ENCODE measurements around the gene MLPH.

The MLPH gene

DNA sequence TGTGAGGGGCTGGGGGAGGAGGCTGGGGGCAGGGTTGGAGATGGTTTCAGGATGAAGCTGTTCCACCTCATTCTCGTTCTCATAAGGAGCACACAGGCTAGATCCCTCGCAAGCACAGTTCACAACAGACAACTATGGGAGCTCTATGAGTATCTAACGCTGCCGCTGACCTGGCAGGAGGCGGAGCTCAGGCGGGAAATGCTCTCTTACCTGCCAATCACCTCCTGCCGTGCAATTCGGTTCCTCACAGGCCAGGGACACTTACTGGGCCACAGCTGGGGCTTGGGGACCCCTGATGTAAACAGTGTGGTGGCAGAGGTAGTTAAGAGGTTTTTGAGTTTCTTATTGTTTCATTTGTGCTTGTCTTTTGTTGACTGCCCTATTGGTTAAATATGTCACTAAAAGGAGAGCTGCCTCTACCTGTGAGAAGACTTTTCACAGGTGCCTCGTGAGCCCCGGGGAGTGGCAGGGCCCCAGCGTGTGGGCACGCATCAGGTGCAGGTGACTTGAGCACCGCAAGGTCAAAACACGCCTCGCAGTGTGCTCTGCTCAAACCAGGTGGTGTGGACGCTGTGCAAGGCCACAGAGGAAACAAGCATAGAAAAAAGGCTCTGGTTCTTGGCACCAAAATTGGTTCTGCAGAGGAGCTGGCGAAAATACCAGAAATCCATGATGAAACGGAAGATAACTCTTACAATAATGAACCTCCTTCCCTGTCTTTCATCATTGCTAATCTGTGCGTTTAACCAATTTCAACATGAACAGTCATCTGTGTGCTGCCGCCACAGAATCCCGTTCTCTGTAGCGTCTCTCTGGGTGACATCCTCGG lies 10.2 kb downstream of the MLPH start:
- Histone ChIP-seq H3K4me1 (ENCODE audit: control insufficient read depth, insufficient read depth, low read length) (no peaks in the 10 kb centered on the region), H3K4me3 (ENCODE audit: insufficient read depth, low read depth, low read length) (no peak overlapping the region), H3K36me3 (ENCODE audit: control insufficient read depth, insufficient read depth, low read length) (no peaks in the 10 kb centered on the region), H3K27ac (ENCODE audit: insufficient read depth, low read depth, low read length, poor library complexity, severe bottlenecking) (no peak overlapping the region), H3K27me3 (ENCODE audit: control insufficient read depth, insufficient read depth, low read length, poor library complexity, severe bottlenecking) (no peaks in the 10 kb centered on the region), H3K9me3 (ENCODE audit: control insufficient read depth, low read length) (no peaks in the 10 kb centered on the region)
- WGBS, 2 experiments, result 80 to 81% methylated on average over 23 of the region's 23 CpGs

DNA sequence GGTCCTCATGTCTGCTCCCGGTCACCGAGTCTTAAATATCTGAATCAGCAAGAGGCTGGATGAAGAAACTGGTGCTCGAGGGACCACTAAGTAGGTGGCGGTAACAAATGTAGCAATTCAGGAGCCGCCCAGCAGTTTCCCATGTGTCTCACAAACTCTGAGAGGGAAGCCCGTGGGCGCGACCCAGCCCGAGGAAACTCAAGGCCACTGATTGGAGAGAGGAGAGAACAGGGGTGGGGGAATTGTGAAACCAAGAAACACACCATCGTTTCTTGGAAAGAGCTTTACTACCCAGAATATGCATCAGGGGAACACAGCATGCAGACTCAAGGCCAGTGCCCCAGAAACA lies 10.8 kb downstream of the MLPH start:
- no peaks in the 10 kb centered on the region for H3K4me1 ChIP-seq (ENCODE audit: control insufficient read depth, insufficient read depth, low read length)
- H3K27me3 ChIP-seq (ENCODE audit: control insufficient read depth, insufficient read depth, low read length, poor library complexity, severe bottlenecking), result no peaks in the 10 kb centered on the region
- 88 to 89% methylated on average over 10 of the region's 10 CpGs for WGBS, 2 experiments
- no peaks in the 10 kb centered on the region for H3K9me3 ChIP-seq (ENCODE audit: control insufficient read depth, low read length)
- H3K27ac ChIP-seq (ENCODE audit: insufficient read depth, low read depth, low read length, poor library complexity, severe bottlenecking), result no peak overlapping the region
- no peak overlapping the region for H3K4me3 ChIP-seq (ENCODE audit: insufficient read depth, low read depth, low read length)
- no peaks in the 10 kb centered on the region for H3K36me3 ChIP-seq (ENCODE audit: control insufficient read depth, insufficient read depth, low read length)

DNA sequence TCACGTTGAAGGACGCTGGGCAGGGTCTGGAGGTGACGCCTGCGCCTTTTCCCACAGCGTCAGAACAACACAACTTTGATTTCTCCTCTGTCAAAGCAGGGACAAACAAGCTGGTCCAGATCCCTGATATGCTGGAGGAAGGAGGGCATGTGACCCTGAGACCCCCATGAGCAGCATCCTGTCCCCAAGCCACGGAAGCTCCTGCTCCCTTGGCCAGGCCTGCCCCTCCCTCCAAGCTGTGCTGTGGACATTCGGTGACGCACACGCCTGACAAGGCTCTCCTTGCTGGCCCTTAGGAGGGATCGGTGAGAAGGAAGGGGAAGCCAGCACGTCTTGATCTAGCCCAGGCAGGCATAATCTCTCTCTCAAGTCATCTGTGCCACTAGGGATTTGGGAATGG lies 11.3 kb downstream of the MLPH start:
- no peak overlapping the region for H3K27ac ChIP-seq (ENCODE audit: insufficient read depth, low read depth, low read length, poor library complexity, severe bottlenecking)
- H3K4me3 ChIP-seq (ENCODE audit: insufficient read depth, low read depth, low read length), result no peak overlapping the region
- 88 to 93% methylated on average over 11 of the region's 11 CpGs for WGBS, 2 experiments

DNA sequence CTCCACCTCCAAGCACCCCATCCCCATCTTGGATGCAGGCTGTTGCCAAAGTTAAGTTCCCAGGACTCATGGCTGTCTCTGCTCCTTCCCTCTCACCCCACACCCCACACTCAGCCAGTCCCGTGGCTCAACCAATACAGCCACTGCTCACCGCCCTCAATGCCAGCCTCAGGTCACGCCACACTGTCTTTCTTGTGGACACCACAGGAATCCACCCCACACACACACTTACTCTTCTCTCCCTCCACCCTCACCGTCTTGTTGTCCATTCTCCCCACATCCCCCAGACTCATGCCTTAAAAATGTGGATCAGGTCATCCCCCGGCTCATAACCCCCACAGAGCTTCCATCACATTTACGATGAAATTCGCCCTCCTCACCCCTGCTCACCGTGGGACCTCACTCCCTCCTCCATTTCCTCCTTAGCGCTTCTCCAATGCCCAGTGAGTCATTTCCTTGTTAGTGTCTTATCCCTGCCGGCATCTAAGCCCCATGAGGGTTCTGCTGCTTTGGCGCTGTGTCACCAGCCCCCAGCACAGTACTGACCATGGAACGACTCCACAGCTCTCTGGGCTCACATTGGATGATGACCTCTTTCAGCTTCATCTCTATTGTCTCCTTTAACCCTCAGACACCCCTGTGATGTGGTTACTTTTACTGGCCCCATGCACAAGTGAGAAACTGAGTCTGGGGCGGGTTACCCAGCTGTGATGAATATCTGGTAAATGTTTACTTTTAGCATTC lies 13.8 kb downstream of the MLPH start:
- Histone ChIP-seq H3K27me3 (ENCODE audit: control insufficient read depth, insufficient read depth, low read length, poor library complexity, severe bottlenecking) (no peaks in the 10 kb centered on the region), H3K36me3 (ENCODE audit: control insufficient read depth, insufficient read depth, low read length) (no peaks in the 10 kb centered on the region), H3K27ac (ENCODE audit: insufficient read depth, low read depth, low read length, poor library complexity, severe bottlenecking) (no peak overlapping the region), H3K4me3 (ENCODE audit: insufficient read depth, low read depth, low read length) (no peak overlapping the region), H3K4me1 (ENCODE audit: control insufficient read depth, insufficient read depth, low read length) (no peaks in the 10 kb centered on the region), H3K9me3 (ENCODE audit: control insufficient read depth, low read length) (no peaks in the 10 kb centered on the region)
- WGBS, 2 experiments, result 78 to 84% methylated on average over 13 of the region's 13 CpGs

More for the DNA sequence above, 11.3 kb downstream of the MLPH start:
- no peaks in the 10 kb centered on the region for H3K9me3 ChIP-seq (ENCODE audit: control insufficient read depth, low read length)
- no peaks in the 10 kb centered on the region for H3K4me1 ChIP-seq (ENCODE audit: control insufficient read depth, insufficient read depth, low read length)
- no peaks in the 10 kb centered on the region for H3K27me3 ChIP-seq (ENCODE audit: control insufficient read depth, insufficient read depth, low read length, poor library complexity, severe bottlenecking)
- H3K36me3 ChIP-seq (ENCODE audit: control insufficient read depth, insufficient read depth, low read length), result no peaks in the 10 kb centered on the region

DNA sequence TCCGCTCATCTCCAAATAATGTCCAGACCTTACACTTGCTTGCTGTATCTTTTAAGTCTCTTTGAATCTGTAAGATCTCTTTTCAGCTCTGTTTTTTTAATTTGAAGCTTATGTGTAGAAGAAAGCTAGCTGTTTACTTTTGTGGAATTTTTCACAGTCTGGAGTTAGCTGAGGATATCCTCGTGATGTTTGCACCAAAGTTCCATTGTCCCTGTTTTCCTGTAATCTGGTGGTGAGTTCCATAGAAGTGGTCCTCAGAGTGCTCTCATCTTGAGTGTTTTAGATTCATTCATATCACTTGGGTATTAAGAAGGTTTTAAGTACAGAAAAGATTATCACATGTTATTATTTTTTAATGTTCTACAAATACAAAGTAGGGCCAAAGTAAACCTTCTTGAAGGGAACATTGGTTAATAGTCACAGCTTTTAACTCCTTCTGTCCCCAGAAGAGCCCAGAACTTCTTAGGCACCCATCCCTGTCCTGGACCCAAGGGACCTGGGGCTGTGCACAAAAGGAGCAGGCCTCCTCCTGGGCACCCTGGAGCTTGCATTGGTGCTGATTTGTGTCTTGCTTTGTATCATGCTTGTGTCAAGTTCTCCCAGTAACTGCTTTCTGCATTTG lies 15.0 kb downstream of the MLPH start:
- Histone ChIP-seq H3K4me1 (ENCODE audit: control insufficient read depth, insufficient read depth, low read length) (no peaks in the 10 kb centered on the region), H3K27me3 (ENCODE audit: control insufficient read depth, insufficient read depth, low read length, poor library complexity, severe bottlenecking) (no peaks in the 10 kb centered on the region), H3K9me3 (ENCODE audit: control insufficient read depth, low read length) (no peaks in the 10 kb centered on the region), H3K36me3 (ENCODE audit: control insufficient read depth, insufficient read depth, low read length) (no peaks in the 10 kb centered on the region), H3K27ac (ENCODE audit: insufficient read depth, low read depth, low read length, poor library complexity, severe bottlenecking) (no peak overlapping the region), H3K4me3 (ENCODE audit: insufficient read depth, low read depth, low read length) (no peak overlapping the region)
- WGBS, 2 experiments, result 84 to 88% methylated on average over 1 of the region's 2 CpGs

DNA sequence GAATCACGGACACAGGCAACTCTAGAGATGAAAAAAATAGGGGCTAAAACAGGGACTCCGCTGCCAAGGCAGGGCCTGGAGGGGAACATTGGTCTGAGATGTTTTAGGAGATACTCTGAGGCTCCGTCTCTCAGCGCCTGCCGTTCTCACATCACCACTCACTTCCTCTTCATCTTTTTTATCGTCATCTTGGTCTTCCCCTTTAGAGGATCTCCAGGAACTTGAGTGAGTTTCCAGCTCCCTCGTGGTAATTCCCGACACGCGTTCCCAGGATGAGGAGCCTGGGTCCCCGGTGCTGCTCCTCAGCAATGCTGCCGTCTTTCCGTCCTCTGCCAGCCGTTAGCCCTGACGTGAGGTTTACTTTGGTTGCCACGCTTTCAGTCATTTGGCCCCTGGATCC lies 16.1 kb downstream of the MLPH start:
- no peaks in the 10 kb centered on the region for H3K4me1 ChIP-seq (ENCODE audit: control insufficient read depth, insufficient read depth, low read length)
- no peaks in the 10 kb centered on the region for H3K36me3 ChIP-seq (ENCODE audit: control insufficient read depth, insufficient read depth, low read length)
- no peaks in the 10 kb centered on the region for H3K9me3 ChIP-seq (ENCODE audit: control insufficient read depth, low read length)
- no peaks in the 10 kb centered on the region for H3K27me3 ChIP-seq (ENCODE audit: control insufficient read depth, insufficient read depth, low read length, poor library complexity, severe bottlenecking)
- H3K27ac ChIP-seq (ENCODE audit: insufficient read depth, low read depth, low read length, poor library complexity, severe bottlenecking), result no peak overlapping the region
- 94 to 95% methylated on average over 16 of the region's 16 CpGs for WGBS, 2 experiments
- no peak overlapping the region for H3K4me3 ChIP-seq (ENCODE audit: insufficient read depth, low read depth, low read length)

DNA sequence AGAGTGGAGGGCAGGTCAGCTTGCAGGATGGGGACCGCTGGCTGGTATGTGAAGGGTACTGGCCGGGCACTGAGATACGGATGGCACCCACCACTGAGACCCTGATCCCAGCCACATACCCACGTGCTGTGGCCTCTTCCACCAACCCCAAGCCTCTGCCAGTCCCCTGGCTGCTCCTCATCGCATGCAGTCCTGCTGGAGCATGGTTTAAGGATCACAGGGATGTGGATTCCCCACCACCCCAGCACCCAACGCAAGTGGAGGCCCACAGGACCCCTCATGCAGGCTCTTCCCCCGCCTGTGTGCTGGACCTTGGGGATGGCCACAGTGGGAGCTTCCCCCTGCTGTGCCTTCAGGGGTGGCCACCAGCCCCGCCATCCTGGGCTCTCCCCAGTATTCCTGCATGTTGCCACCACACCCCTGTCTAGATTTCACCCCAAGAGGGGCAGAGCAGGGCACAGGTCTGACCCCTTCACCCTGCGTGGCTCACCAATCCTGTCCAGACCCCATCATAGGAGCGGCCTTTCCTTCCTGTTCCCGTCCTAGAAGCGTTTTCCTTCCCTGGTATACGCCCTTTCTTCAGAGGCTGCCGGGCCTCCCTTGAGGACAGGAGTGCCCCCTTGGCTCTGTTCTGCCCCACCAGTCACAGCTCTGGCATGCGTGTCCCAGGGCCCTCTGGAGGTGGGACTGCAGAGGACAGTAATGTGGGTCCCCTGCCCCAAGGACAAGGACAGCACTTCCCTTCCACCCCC lies 18.3 kb downstream of the MLPH start:
- H3K27me3 ChIP-seq (ENCODE audit: control insufficient read depth, insufficient read depth, low read length, poor library complexity, severe bottlenecking), result no peaks in the 10 kb centered on the region
- no peaks in the 10 kb centered on the region for H3K4me1 ChIP-seq (ENCODE audit: control insufficient read depth, insufficient read depth, low read length)
- no peak overlapping the region for H3K27ac ChIP-seq (ENCODE audit: insufficient read depth, low read depth, low read length, poor library complexity, severe bottlenecking)
- no peaks in the 10 kb centered on the region for H3K36me3 ChIP-seq (ENCODE audit: control insufficient read depth, insufficient read depth, low read length)
- no peak overlapping the region for H3K4me3 ChIP-seq (ENCODE audit: insufficient read depth, low read depth, low read length)
- no peaks in the 10 kb centered on the region for H3K9me3 ChIP-seq (ENCODE audit: control insufficient read depth, low read length)
- WGBS, 2 experiments, result 91% methylated on average over 15 of the region's 15 CpGs

DNA sequence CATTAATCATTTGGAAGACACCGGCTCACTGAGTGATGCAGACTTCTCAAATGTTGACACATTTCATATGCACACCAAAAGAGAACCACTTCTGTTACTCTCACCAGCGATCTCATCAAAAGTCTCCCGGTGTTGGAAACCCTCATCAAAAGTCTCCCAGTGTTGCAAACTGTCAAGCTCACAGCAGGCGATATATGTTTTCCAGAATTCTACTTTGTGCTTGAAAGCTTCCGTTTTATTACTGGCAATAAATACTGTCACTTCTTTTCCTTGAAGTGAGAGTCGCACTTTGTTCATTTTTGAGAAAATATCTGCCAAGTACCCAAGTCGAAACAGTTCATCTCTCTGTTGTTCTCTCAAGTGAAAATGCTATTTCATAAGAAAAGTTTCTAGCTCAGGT lies 20.5 kb downstream of the MLPH start:
- no peaks in the 10 kb centered on the region for H3K9me3 ChIP-seq (ENCODE audit: control insufficient read depth, low read length)
- 89 to 92% methylated on average over 7 of the region's 7 CpGs for WGBS, 2 experiments
- H3K27me3 ChIP-seq (ENCODE audit: control insufficient read depth, insufficient read depth, low read length, poor library complexity, severe bottlenecking), result no peaks in the 10 kb centered on the region

DNA sequence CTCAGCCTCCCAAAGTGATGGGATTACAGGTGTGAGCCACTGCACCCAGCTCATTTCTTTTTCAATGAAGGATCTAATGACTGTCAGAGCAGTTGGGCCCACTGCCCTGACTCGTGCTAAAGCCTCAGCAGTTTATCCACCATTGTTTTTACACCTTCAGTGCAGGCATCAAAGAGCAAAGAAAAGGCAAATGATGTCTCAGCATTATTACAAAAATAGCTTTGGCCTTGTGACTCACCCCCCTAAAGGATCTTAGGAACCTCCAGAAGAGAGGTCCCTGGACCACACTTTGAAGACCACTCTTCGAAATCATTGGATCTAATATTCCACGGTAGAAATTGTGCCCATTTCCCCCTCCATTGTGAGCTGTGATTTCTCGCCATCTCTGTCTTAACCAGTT lies 21.3 kb downstream of the MLPH start:
- 88 to 91% methylated on average over 4 of the region's 4 CpGs for WGBS, 2 experiments
- Histone ChIP-seq H3K27ac (ENCODE audit: insufficient read depth, low read depth, low read length, poor library complexity, severe bottlenecking) (no peak overlapping the region), H3K9me3 (ENCODE audit: control insufficient read depth, low read length) (no peaks in the 10 kb centered on the region), H3K36me3 (ENCODE audit: control insufficient read depth, insufficient read depth, low read length) (no peaks in the 10 kb centered on the region), H3K4me3 (ENCODE audit: insufficient read depth, low read depth, low read length) (no peak overlapping the region), H3K27me3 (ENCODE audit: control insufficient read depth, insufficient read depth, low read length, poor library complexity, severe bottlenecking) (no peaks in the 10 kb centered on the region), H3K4me1 (ENCODE audit: control insufficient read depth, insufficient read depth, low read length) (no peaks in the 10 kb centered on the region)

More for the DNA sequence above, 20.5 kb downstream of the MLPH start:
- H3K36me3 ChIP-seq (ENCODE audit: control insufficient read depth, insufficient read depth, low read length), result no peaks in the 10 kb centered on the region
- no peak overlapping the region for H3K27ac ChIP-seq (ENCODE audit: insufficient read depth, low read depth, low read length, poor library complexity, severe bottlenecking)
- H3K4me3 ChIP-seq (ENCODE audit: insufficient read depth, low read depth, low read length), result no peak overlapping the region
- no peaks in the 10 kb centered on the region for H3K4me1 ChIP-seq (ENCODE audit: control insufficient read depth, insufficient read depth, low read length)

DNA sequence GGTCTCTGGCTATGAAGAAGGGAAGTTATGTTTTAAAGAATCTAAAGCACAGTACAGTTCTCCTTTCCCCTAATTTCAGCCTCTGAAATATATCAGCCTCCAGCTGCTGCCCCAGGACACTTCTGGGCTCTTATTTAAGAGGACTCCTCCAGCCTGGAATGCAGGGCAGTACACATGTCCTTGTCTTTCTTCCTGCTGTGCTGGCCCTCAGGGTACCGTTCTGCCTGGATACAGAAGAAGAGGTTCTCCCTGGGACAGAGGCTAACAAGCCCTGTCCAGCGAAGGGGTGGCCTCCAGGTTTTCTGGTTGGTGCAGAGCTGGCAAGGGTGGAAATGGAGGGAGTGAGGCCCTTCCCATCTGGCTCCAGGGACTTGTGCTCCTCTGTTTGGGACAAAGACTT lies 22.1 kb downstream of the MLPH start:
- no peaks in the 10 kb centered on the region for H3K27me3 ChIP-seq (ENCODE audit: control insufficient read depth, insufficient read depth, low read length, poor library complexity, severe bottlenecking)
- no peaks in the 10 kb centered on the region for H3K36me3 ChIP-seq (ENCODE audit: control insufficient read depth, insufficient read depth, low read length)
- no peaks in the 10 kb centered on the region for H3K4me1 ChIP-seq (ENCODE audit: control insufficient read depth, insufficient read depth, low read length)
- no peaks in the 10 kb centered on the region for H3K9me3 ChIP-seq (ENCODE audit: control insufficient read depth, low read length)
- no peak overlapping the region for H3K4me3 ChIP-seq (ENCODE audit: insufficient read depth, low read depth, low read length)
- no peak overlapping the region for H3K27ac ChIP-seq (ENCODE audit: insufficient read depth, low read depth, low read length, poor library complexity, severe bottlenecking)
- 88 to 90% methylated on average over 2 of the region's 2 CpGs for WGBS, 2 experiments

Data from ectodermal cell (in vitro differentiated cells).